ENCODE measurements around the gene EMP1.

EMP1 gene

GRCh38 chr12:13164921-13165616 is 31.5 kb upstream of the EMP1 start:
- TF ChIP-seq REST (IDR thresholded peaks at IDR 0.05; ENCODE audit: low read depth) (no peak), YY1 (IDR thresholded peaks at IDR 0.05; ENCODE audit: low read depth) (no peak), RAD21 (IDR thresholded peaks at IDR 0.05; ENCODE audit: low read depth) (no peak), ZBTB7A (IDR thresholded peaks at IDR 0.05; ENCODE audit: low read depth) (no peak), FOXM1 (IDR thresholded peaks at IDR 0.05; ENCODE audit: borderline replicate concordance, low read depth) (no peak), TEAD4 (IDR thresholded peaks at IDR 0.05) (no peak), TCF12 (IDR thresholded peaks at IDR 0.05; ENCODE audit: low read depth) (no peak), CEBPB (IDR thresholded peaks at IDR 0.05) (no peak), NFIC (IDR thresholded peaks at IDR 0.05) (no peak), EP300 (IDR thresholded peaks at IDR 0.05; ENCODE audit: borderline replicate concordance) (no peak), CREB1 (IDR thresholded peaks at IDR 0.05; ENCODE audit: low read depth) (no peak), EGR1 (IDR thresholded peaks at IDR 0.05) (no peak), TAF1 (IDR thresholded peaks at IDR 0.05; ENCODE audit: low read depth) (no peak)
- TF ChIP-seq, protein P1, sequence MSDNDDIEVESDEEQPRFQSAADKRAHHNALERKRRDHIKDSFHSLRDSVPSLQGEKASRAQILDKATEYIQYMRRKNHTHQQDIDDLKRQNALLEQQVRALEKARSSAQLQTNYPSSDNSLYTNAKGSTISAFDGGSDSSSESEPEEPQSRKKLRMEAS (IDR thresholded peaks at IDR 0.05): no peak
- TF ChIP-seq, protein P2, sequence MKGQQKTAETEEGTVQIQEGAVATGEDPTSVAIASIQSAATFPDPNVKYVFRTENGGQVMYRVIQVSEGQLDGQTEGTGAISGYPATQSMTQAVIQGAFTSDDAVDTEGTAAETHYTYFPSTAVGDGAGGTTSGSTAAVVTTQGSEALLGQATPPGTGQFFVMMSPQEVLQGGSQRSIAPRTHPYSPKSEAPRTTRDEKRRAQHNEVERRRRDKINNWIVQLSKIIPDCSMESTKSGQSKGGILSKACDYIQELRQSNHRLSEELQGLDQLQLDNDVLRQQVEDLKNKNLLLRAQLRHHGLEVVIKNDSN (IDR thresholded peaks at IDR 0.05): no peak

GRCh38 chr12:13165617-13166041 is 30.9 kb upstream of the EMP1 start:
- TF ChIP-seq ZBTB7A (IDR thresholded peaks at IDR 0.05; ENCODE audit: low read depth) (no peak), YY1 (IDR thresholded peaks at IDR 0.05; ENCODE audit: low read depth) (0 out of 2 replicates have a peak, but pooled peaks have one; percentile 44), EGR1 (IDR thresholded peaks at IDR 0.05) (no peak), FOXM1 (IDR thresholded peaks at IDR 0.05; ENCODE audit: borderline replicate concordance, low read depth) (no peak), TAF1 (IDR thresholded peaks at IDR 0.05; ENCODE audit: low read depth) (no peak)
- TF ChIP-seq, protein P2 (IDR thresholded peaks at IDR 0.05): peak; percentile 96
- TF ChIP-seq, protein P1 (IDR thresholded peaks at IDR 0.05): peak; percentile 69; the same call in 1 of the 2 replicates

- peak; percentile 10; the same call in 1 of the 2 replicates for TF ChIP-seq RAD21 (IDR thresholded peaks at IDR 0.05; ENCODE audit: low read depth)
- TF ChIP-seq, protein P2 (IDR thresholded peaks at IDR 0.05): 0 out of 2 replicates have a peak, but pooled peaks have one; percentile 15
- TF ChIP-seq, protein P1 (IDR thresholded peaks at IDR 0.05): 0 out of 2 replicates have a peak, but pooled peaks have one; percentile 37
- no peak for TF ChIP-seq NFIC (IDR thresholded peaks at IDR 0.05)
These were observed 29.3 kb upstream of the EMP1 start for GRCh38 chr12:13167226-13167625.

DNA sequence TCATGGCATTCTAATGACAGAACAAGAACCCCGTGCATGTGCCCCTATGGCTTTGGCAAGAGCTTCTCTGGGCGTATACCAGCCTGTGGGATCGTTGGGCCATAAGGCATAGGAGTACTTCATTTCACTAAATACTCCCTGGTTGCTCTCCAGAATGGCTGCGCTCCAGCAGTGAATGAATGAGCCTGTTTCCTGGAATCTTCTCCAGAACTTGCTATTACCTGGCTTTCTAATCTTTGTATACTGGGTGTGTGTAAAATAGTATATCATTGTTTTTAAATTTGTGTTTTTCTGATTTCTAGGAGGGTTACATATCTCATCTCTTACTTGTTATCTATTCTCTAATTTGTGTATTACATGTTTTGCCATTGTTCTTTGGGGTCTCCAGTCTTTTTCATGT is 28.6 kb upstream of the EMP1 start:
- no peak for TF ChIP-seq EP300 (IDR thresholded peaks at IDR 0.05; ENCODE audit: borderline replicate concordance)
- no peak for TF ChIP-seq CEBPB (IDR thresholded peaks at IDR 0.05)
- TF ChIP-seq, protein P1 (IDR thresholded peaks at IDR 0.05): no peak

DNA sequence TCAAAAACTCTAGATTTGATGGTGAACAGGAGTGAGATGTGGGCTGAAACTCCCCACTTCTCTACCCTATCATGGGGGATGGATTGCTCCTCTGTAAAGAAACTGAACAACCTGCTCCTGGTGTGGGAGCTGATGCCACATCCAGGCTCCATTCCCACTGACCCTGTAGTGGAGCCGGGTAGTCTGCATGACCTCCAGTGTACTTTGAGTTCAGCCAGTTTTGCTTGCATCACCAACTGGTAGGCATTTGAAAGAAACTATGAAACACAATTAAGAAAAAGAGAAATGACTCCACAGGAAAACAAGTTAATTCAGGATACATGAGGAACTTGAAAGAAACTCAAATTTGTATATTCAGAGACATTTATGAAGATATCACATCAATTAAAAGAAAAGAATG is 27.3 kb upstream of the EMP1 start:
- TF ChIP-seq CEBPB (IDR thresholded peaks at IDR 0.05): no peak
- no peak for TF ChIP-seq EGR1 (IDR thresholded peaks at IDR 0.05)
- no peak for TF ChIP-seq TEAD4 (IDR thresholded peaks at IDR 0.05)
- TF ChIP-seq ZBTB7A (IDR thresholded peaks at IDR 0.05; ENCODE audit: low read depth): no peak
- TF ChIP-seq, protein P1 (IDR thresholded peaks at IDR 0.05): no peak
- TF ChIP-seq TCF12 (IDR thresholded peaks at IDR 0.05; ENCODE audit: low read depth): no peak
- no peak for TF ChIP-seq CREB1 (IDR thresholded peaks at IDR 0.05; ENCODE audit: low read depth)
- TF ChIP-seq NFIC (IDR thresholded peaks at IDR 0.05): no peak
- TF ChIP-seq, protein P2 (IDR thresholded peaks at IDR 0.05): no peak
- no peak for TF ChIP-seq REST (IDR thresholded peaks at IDR 0.05; ENCODE audit: low read depth)
- TF ChIP-seq EP300 (IDR thresholded peaks at IDR 0.05; ENCODE audit: borderline replicate concordance): no peak
- no peak for TF ChIP-seq FOXM1 (IDR thresholded peaks at IDR 0.05; ENCODE audit: borderline replicate concordance, low read depth)
- no peak for TF ChIP-seq YY1 (IDR thresholded peaks at IDR 0.05; ENCODE audit: low read depth)
- no peak for TF ChIP-seq RAD21 (IDR thresholded peaks at IDR 0.05; ENCODE audit: low read depth)
- no peak for TF ChIP-seq TAF1 (IDR thresholded peaks at IDR 0.05; ENCODE audit: low read depth)

All from Ishikawa (cell line).